Panc1 (cell line): Measurements from ENCODE around the gene KIR3DL2.

Experiments used
- POLR2AphosphoS5 ChIP-seq: IDR thresholded peaks from 2 replicates; pipeline ENCODE4 v1.6.1; 2012; ENCODE audit warnings: mild to moderate bottlenecking, low read depth, low read length, moderate library complexity
- TF ChIP-seq, protein P1 (sequence below): fragments of 450-650 bp; IDR thresholded peaks from 2 replicates; pipeline ENCODE4 v1.5.1; 2017; ENCODE audit warnings: mild to moderate bottlenecking

DNA sequence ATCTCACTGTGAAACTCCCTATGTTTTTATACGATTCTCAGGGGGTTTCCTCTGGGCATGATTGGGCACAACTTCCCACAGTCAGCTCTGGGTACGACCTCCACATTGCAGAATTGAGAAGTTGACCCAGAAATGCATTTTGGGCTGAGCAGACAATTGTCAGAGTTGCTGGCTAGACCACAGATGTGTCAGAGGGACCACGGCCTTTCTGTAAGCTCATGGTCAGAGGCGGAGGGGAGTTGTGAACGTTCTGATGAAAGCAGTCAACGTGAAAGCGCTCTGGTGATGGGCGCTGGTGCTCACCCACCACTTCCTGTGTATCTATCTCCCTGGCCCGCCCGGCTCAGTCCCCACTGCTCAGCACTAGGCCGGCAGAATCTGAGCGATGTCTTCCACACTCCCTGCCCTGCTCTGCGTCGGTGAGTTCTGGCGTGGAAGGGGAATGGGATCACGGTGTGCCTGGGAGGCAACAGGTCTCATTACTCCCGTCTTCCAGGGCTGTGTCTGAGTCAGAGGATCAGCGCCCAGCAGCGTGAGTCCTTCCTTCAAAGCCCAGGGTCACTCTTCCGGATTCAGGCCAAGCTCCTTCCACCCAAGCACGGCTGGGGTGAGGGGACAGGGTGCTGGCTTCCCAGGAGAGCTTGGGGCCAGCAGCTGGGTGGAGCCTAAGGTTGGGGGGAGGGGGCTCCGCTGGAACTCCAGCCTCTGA lies 55.7 kb downstream of the KIR3DL2 start, which contains the start of gene NCR1:
- TF ChIP-seq, protein P1, sequence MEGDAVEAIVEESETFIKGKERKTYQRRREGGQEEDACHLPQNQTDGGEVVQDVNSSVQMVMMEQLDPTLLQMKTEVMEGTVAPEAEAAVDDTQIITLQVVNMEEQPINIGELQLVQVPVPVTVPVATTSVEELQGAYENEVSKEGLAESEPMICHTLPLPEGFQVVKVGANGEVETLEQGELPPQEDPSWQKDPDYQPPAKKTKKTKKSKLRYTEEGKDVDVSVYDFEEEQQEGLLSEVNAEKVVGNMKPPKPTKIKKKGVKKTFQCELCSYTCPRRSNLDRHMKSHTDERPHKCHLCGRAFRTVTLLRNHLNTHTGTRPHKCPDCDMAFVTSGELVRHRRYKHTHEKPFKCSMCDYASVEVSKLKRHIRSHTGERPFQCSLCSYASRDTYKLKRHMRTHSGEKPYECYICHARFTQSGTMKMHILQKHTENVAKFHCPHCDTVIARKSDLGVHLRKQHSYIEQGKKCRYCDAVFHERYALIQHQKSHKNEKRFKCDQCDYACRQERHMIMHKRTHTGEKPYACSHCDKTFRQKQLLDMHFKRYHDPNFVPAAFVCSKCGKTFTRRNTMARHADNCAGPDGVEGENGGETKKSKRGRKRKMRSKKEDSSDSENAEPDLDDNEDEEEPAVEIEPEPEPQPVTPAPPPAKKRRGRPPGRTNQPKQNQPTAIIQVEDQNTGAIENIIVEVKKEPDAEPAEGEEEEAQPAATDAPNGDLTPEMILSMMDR = no peak
- no peak for TF ChIP-seq POLR2AphosphoS5
